Body of pancreas (tissue), 4 donors: Measurements from ENCODE around the gene MARCO. TPM values are rescaled to one million over a fixed set of nuclear protein-coding genes. Genes with fewer than 3 reads are reported as not detected.

Experiments
- ATAC-seq: fragments of 150-250 bp; one replicate; pipeline ENCODE4 v1.9.1; 2016
- DNase-seq, 4 donors: peaks; one replicate each; pipeline ENCODE4 v3.0.0-alpha.2; 2019
- H3K27ac ChIP-seq, 4 donors: fragments of 200-600 bp; sonication (generic); 1 replicate in 3 of 4; 2 replicates in 1 of 4; pipeline versions ENCODE4 v1.5.1 to v1.6.1; 2016 to 2019; ENCODE audit warnings: mild to moderate bottlenecking in 1 of 4, mixed read lengths in 1 of 4, moderate library complexity in 1 of 4
- H3K27me3 ChIP-seq, 2 donors: fragments of 200-600 bp; sonication (generic); one replicate each; pipeline ENCODE4 v1.6.0; 2016; ENCODE audit warnings: mild to moderate bottlenecking in 1 of 2
- H3K36me3 ChIP-seq, 2 donors: fragments of 200-600 bp; sonication (generic); replicated peaks in 1 of 2; 2 replicates each; pipeline ENCODE4 v1.5.1; 2016; ENCODE audit warnings: low read depth in 2 of 2; ENCODE audit not compliant: insufficient read depth in 1 of 2
- H3K4me1 ChIP-seq: fragments of 200-600 bp; sonication (generic); one replicate; pipeline ENCODE4 v1.6.0; 2016
- H3K4me3 ChIP-seq, 2 donors: fragments of 200-600 bp; sonication (generic); 1 replicate in 1 of 2; 2 replicates in 1 of 2; pipeline ENCODE4 v1.5.1; 2016 to 2019
- H3K9me3 ChIP-seq, 3 donors: fragments of 200-600 bp; sonication (generic); 1 replicate in 2 of 3; 2 replicates in 1 of 3; pipeline ENCODE4 v1.5.1; 2016
- POLR2A ChIP-seq, 3 donors: fragments of 450-650 bp; IDR thresholded peaks; one replicate each; pipeline ENCODE4 v1.6.1; 2016; ENCODE audit warnings: antibody characterized with exemption in 3 of 3, mild to moderate bottlenecking in 2 of 3
- WGBS, 2 donors: methylation state at CpG; one replicate each; pipeline ENCODE4 v1.1.5; 2017; 5-methylcytosine and 5-hydroxymethylcytosine counted together
- intact Hi-C: fragments of 100-400 bp; cut with DNase I; formaldehyde crosslinking; loops from one replicate; pipeline ENCODE4 v1.15.1; 2023
- total RNA-seq, 2 donors: library from RNA; depleted of rRNA; stranded (reverse); fragments of >200 nt; gene quantifications; one replicate each; pipeline ENCODE4 v1.1.0, GENCODE V29; 2016
- TF ChIP-seq, protein P1 (sequence below), 7 experiments: fragments of 450-650 bp in 4 of 7; fragments of 200-600 bp in 3 of 7; sonication (generic) in 3 of 7; IDR thresholded peaks; one replicate each; pipeline ENCODE4 v1.5.1; 2016 to 2019; ENCODE audit warnings: antibody characterized with exemption in 7 of 7

The MARCO gene
- total RNA-seq, 2 donors from 2014 or later, result 1.0 TPM; not detected in 1

DNA sequence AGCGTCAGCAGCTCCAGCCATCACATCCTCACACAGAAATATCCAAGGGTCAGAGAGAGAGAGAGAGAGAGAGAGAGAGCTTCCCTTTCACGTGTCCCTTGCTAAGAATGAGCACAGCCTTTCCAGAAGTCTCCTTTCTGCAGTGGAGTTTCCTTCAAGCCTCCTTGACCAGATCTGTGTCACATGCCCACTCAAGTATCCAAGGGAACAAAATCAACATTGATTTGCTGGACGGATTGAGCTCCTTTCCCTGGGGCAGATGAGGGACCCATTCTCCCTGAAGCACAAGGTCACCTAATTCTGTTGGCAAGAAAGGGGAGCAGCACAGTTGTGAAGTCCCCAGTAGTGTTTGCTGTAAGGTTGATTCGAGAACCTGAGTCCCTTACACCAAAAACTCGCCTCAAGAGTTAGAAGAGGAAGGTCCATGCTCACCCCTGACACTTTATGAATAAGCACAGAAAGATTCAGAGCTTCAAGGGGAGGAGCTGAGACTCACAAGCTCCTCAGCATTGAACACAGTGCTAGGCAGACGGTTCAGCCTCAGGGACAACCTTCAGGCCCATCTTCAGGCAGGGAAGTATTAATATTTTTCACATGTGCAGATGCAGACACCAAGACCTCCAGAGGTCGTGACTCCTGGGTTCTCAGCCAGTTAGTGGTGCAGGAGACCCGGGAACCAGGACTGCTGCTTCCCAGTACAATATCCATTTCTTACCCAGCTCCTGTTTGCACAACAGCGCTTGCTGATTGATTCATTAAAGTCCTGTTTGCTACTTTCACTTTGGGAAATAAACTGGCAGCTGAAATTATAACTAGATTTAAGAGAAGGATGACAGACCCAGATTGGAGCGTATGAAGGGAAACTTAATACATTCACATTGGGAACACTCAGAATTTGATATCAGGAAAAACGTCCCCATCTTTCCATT, 38.2 kb upstream of the MARCO start:
- Histone ChIP-seq H3K4me1 (no peaks in the 10 kb centered on the region), H3K27ac (no peak overlapping the region), H3K9me3 (no peaks in the 10 kb centered on the region), H3K36me3 (no peaks in the 10 kb centered on the region), H3K4me3 (no peak overlapping the region), H3K27me3 (no peaks in the 10 kb centered on the region)
- ATAC-seq (no peak), DNase-seq (no peak)
- intact Hi-C loops, result no loop called here
- TF ChIP-seq POLR2A (IDR thresholded peaks at IDR 0.05), result no peak
- TF ChIP-seq, protein P1, sequence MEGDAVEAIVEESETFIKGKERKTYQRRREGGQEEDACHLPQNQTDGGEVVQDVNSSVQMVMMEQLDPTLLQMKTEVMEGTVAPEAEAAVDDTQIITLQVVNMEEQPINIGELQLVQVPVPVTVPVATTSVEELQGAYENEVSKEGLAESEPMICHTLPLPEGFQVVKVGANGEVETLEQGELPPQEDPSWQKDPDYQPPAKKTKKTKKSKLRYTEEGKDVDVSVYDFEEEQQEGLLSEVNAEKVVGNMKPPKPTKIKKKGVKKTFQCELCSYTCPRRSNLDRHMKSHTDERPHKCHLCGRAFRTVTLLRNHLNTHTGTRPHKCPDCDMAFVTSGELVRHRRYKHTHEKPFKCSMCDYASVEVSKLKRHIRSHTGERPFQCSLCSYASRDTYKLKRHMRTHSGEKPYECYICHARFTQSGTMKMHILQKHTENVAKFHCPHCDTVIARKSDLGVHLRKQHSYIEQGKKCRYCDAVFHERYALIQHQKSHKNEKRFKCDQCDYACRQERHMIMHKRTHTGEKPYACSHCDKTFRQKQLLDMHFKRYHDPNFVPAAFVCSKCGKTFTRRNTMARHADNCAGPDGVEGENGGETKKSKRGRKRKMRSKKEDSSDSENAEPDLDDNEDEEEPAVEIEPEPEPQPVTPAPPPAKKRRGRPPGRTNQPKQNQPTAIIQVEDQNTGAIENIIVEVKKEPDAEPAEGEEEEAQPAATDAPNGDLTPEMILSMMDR (IDR thresholded peaks at IDR 0.05), result no peak
- 42 to 47% methylated on average over 11 of the region's 11 CpGs for WGBS, 2 donors

- intact Hi-C loops, result no loop called here
- WGBS, 2 donors, result 70 to 82% methylated on average over 1 to 3 of the region's 3 CpGs
Observed at GRCh38 chr2:118905206-118905605, 36.8 kb upstream of the MARCO start.

GRCh38 chr2:118906186-118906585, 35.8 kb upstream of the MARCO start:
- intact Hi-C loops, result no loop called here
- Histone ChIP-seq H3K4me3 (no peak overlapping the region), H3K9me3 (no peaks in the 10 kb centered on the region), H3K27ac (no peak overlapping the region), H3K27me3 (no peaks in the 10 kb centered on the region), H3K36me3 (no peaks in the 10 kb centered on the region), H3K4me1 (no peaks in the 10 kb centered on the region)
- TF ChIP-seq POLR2A (IDR thresholded peaks at IDR 0.05), result no peak
- TF ChIP-seq, protein P1 (IDR thresholded peaks at IDR 0.05), result no peak
- 59 to 65% methylated on average over 2 to 4 of the region's 4 CpGs for WGBS, 2 donors
- DNase-seq, result no peak
- no peak for ATAC-seq

More at GRCh38 chr2:118905206-118905605, 36.8 kb upstream of the MARCO start:
- DNase-seq, result no peak
- no peak overlapping the region for H3K4me3 ChIP-seq
- TF ChIP-seq POLR2A (IDR thresholded peaks at IDR 0.05), result no peak
- TF ChIP-seq, protein P1 (IDR thresholded peaks at IDR 0.05), result no peak
- H3K4me1 ChIP-seq, result no peaks in the 10 kb centered on the region
- H3K27ac ChIP-seq, result no peak overlapping the region
- H3K9me3 ChIP-seq, result no peaks in the 10 kb centered on the region
- no peaks in the 10 kb centered on the region for H3K27me3 ChIP-seq
- H3K36me3 ChIP-seq, result no peaks in the 10 kb centered on the region
- ATAC-seq, result no peak

DNA sequence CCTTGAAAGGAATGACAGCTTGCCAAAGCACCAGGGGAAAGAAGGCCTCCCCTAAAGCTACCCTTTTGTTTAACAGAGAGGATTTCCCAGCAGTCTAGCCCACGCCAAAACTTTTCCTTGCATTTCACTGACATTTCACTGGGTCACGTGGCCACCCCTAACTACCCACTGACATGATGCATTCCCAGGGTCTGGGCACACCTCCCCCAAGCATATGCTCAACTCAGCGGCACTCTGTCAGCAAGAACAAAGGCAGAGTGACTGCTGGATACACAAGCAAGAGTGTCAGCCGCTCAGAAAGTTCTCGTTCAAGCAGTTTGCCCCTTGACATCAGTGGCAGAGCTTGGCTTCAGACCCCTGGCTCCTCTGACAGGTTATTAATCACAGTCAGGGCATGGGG, 34.2 kb upstream of the MARCO start:
- no peak overlapping the region for H3K4me3 ChIP-seq
- H3K9me3 ChIP-seq, result no peaks in the 10 kb centered on the region
- TF ChIP-seq, protein P1 (IDR thresholded peaks at IDR 0.05), result no peak
- no peak for TF ChIP-seq POLR2A (IDR thresholded peaks at IDR 0.05)
- H3K27ac ChIP-seq, result no peak overlapping the region
- intact Hi-C loops, result no loop called here
- 24 to 32% methylated on average over 5 of the region's 5 CpGs for WGBS, 2 donors
- no peaks in the 10 kb centered on the region for H3K36me3 ChIP-seq
- no peaks in the 10 kb centered on the region for H3K4me1 ChIP-seq
- DNase-seq, result no peak
- H3K27me3 ChIP-seq, result no peaks in the 10 kb centered on the region
- no peak for ATAC-seq
